Measurements from ENCODE around the gene ELOVL3.
"Not testable (repeated sequence)": the region's sequence is repeated elsewhere in the genome, so short reads cannot be mapped to it uniquely, and the experiment has no call there.

ELOVL3 gene

GRCh38 chr10:102227050-102227449, 951 bp downstream of the ELOVL3 start:
- no peak for DNase-seq

- peak; percentile 85 for DNase-seq
Measured at GRCh38 chr10:102229810-102230263, 3.7 kb downstream of the ELOVL3 start.

GRCh38 chr10:102230264-102230860, 4.3 kb downstream of the ELOVL3 start:
- DNase-seq, result peak; percentile 56

- DNase-seq, result peak; percentile 56
Measured at GRCh38 chr10:102230861-102231356, 4.8 kb downstream of the ELOVL3 start.

GRCh38 chr10:102231357-102232318, 5.5 kb downstream of the ELOVL3 start:
- peak; percentile 80 for DNase-seq

- DNase-seq, result no peak
Measured at GRCh38 chr10:102233997-102234396, 7.9 kb downstream of the ELOVL3 start.

GRCh38 chr10:102234888-102235597, 8.9 kb downstream of the ELOVL3 start:
- DNase-seq, result no peak

- DNase-seq, result no peak
Measured at GRCh38 chr10:102235598-102235920, 9.5 kb downstream of the ELOVL3 start.

- no peak for DNase-seq
Measured at GRCh38 chr10:102236006-102236405, 9.9 kb downstream of the ELOVL3 start.

GRCh38 chr10:102237711-102238252, 11.7 kb downstream of the ELOVL3 start:
- no peak for DNase-seq

GRCh38 chr10:102240467-102241031, 14.4 kb downstream of the ELOVL3 start:
- no peak for DNase-seq

GRCh38 chr10:102241032-102241443, 14.9 kb downstream of the ELOVL3 start:
- no peak for DNase-seq

GRCh38 chr10:102241444-102242117, 15.5 kb downstream of the ELOVL3 start, which contains the start of gene PITX3:
TSS of gene PITX3 (minus strand) at chr10:102241512. CDS start at chr10:102232080, 9,432 bp downstream.
- DNase-seq, result peak; percentile 93

GRCh38 chr10:102242118-102242485, 16.0 kb downstream of the ELOVL3 start:
- no peak for DNase-seq

- DNase-seq, result no peak
Measured at GRCh38 chr10:102243309-102243708, 17.2 kb downstream of the ELOVL3 start.

- DNase-seq, result peak; percentile 91
Measured at GRCh38 chr10:102245082-102245931, 19.2 kb downstream of the ELOVL3 start, which contains the start of gene GBF1. TSS of gene GBF1 (plus strand) at chr10:102245532. CDS start at chr10:102258939, 13,407 bp downstream.

GRCh38 chr10:102245932-102246251, 19.8 kb downstream of the ELOVL3 start:
- no peak for DNase-seq

GRCh38 chr10:102246261-102246660, 20.2 kb downstream of the ELOVL3 start:
- DNase-seq, result no peak

GRCh38 chr10:102247734-102248133, 21.6 kb downstream of the ELOVL3 start:
- no peak for DNase-seq

GRCh38 chr10:102252508-102252907, 26.4 kb downstream of the ELOVL3 start:
- not testable (repeated sequence) for DNase-seq

- no peak for DNase-seq
Measured at GRCh38 chr10:102254426-102254825, 28.3 kb downstream of the ELOVL3 start.

Data from stimulated activated CD4-positive, alpha-beta T cell treated with anti-CD3 and anti-CD28 coated beads, Interleukin-1b, Interleukin-23, amount 100 ng/mL, for 48 hours (primary cell).